A673 (cell line): Measurements from ENCODE around the gene CLEC4F. TPM values are rescaled to one million over a fixed set of nuclear protein-coding genes. Genes with fewer than 3 reads are reported as not detected.

Experiments
- BruUV-seq: library from RNA; stranded (reverse); fragments of 400-500 nt; replicated peaks from 2 replicates; lab custom pipeline; 2021; lab: Mats Ljungman, UMichigan
- CTCF ChIA-PET: fragments of 300-600 bp; sonication (Branson Sonifier 250); formaldehyde crosslinking; loops from one replicate; lab custom pipeline; 2022; ENCODE audit warnings: antibody characterized with exemption; lab: Charles Lee
- POLR2A ChIA-PET: fragments of 300-600 bp; sonication (Branson Sonifier 250); formaldehyde crosslinking; loops from one replicate; lab custom pipeline; 2022; ENCODE audit warnings: antibody characterized with exemption; ENCODE audit not compliant: low non-redundant PET; lab: Charles Lee
- DNase-seq: peaks from one replicate; pipeline ENCODE4 v3.0.0-alpha.2; 2015; ENCODE audit warnings: low spot score
- H3K27ac ChIP-seq: fragments of 200-600 bp; sonication (generic); 2 replicates; pipeline ENCODE4 v1.5.1; 2016; ENCODE audit warnings: mixed run types, low read depth, mild to moderate bottlenecking, mixed read lengths, antibody characterized with exemption, low read length; ENCODE audit not compliant: poor library complexity, severe bottlenecking
- H3K27me3 ChIP-seq: fragments of 200-600 bp; sonication (generic); replicated peaks from 2 replicates; pipeline ENCODE4 v1.6.1; 2017; ENCODE audit warnings: mixed run types, low read depth, mild to moderate bottlenecking, mixed read lengths, antibody characterized with exemption, low read length; ENCODE audit not compliant: insufficient read depth, poor library complexity
- H3K36me3 ChIP-seq: fragments of 200-600 bp; sonication (generic); 2 replicates; pipeline ENCODE4 v1.6.1; 2016; ENCODE audit warnings: mixed run types, mild to moderate bottlenecking, mixed read lengths, antibody characterized with exemption, low read length; ENCODE audit not compliant: insufficient read depth, poor library complexity, severe bottlenecking
- H3K4me1 ChIP-seq: fragments of 200-600 bp; sonication (generic); 2 replicates; pipeline ENCODE4 v1.6.1; 2017; ENCODE audit warnings: mixed run types, mild to moderate bottlenecking, mixed read lengths, antibody characterized with exemption, low read length; ENCODE audit not compliant: insufficient read depth, poor library complexity, severe bottlenecking
- H3K4me3 ChIP-seq: fragments of 200-600 bp; sonication (generic); 2 replicates; pipeline ENCODE4 v1.5.1; 2016; ENCODE audit warnings: low read depth, mixed run types, mild to moderate bottlenecking, mixed read lengths, low read length; ENCODE audit not compliant: poor library complexity, severe bottlenecking
- H3K9me3 ChIP-seq: fragments of 200-600 bp; sonication (generic); 2 replicates; pipeline ENCODE4 v1.6.1; 2016; ENCODE audit warnings: mixed run types, low read depth, mild to moderate bottlenecking, mixed read lengths, antibody characterized with exemption, low read length; ENCODE audit not compliant: poor library complexity, severe bottlenecking
- EZH2 ChIP-seq: fragments of 200-600 bp; sonication (generic); IDR thresholded peaks from 2 replicates; pipeline ENCODE4 v1.6.1; 2017; ENCODE audit warnings: borderline replicate concordance, low read depth, mild to moderate bottlenecking, mixed read lengths, antibody characterized with exemption, low read length; ENCODE audit not compliant: poor library complexity, severe bottlenecking
- intact Hi-C: fragments of 100-400 bp; cut with micrococcal nuclease; formaldehyde crosslinking; loops from one replicate; pipeline ENCODE4 v1.10.0; 2022; ENCODE audit not compliant: unreplicated experiment
- total RNA-seq: library from RNA; stranded (reverse); gene quantifications from 2 replicates; pipeline ENCODE4 v1.2.3, GENCODE V29; 2021
- TF ChIP-seq, protein P1 (sequence below): fragments of 300-800, 200-600 bp; sonication (generic); conservative IDR thresholded peaks from 2 replicates; pipeline ENCODE4 v1.5.1; 2017; ENCODE audit warnings: low read depth, mild to moderate bottlenecking, antibody characterized with exemption, low read length, moderate library complexity, mixed read lengths

Gene CLEC4F
- total RNA-seq, 1 experiment from 2014 or later = 0.67 TPM

DNA sequence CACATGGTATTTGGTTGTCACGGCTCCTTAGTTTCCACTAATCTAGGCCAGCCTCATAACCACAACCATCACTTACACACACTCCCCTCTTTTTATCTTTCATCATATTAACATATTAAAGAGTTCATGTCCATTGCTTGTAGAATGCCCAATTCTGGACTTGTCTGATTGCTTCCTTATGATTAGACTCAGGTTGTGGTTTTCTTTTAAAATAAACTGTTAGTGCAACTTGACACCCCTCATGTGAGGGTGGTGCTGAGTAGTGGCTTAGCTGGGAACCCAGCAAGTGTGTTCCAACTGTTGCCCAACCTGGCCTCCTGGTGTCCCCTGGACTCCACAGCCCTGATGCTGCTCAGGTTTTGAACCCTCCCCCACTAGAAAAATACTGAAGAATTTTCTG, 35.3 kb upstream of the CLEC4F start:
- Histone ChIP-seq H3K36me3 (no peaks in the 10 kb centered on the region), H3K27me3 (no peaks in the 10 kb centered on the region), H3K4me1 (no peaks in the 10 kb centered on the region), H3K27ac (no peak overlapping the region), H3K9me3 (no peaks in the 10 kb centered on the region), H3K4me3 (no peak overlapping the region)
- no peak for DNase-seq
- CTCF ChIA-PET = no interaction called here
- intact Hi-C loops = no loop called here
- TF ChIP-seq, protein P1, sequence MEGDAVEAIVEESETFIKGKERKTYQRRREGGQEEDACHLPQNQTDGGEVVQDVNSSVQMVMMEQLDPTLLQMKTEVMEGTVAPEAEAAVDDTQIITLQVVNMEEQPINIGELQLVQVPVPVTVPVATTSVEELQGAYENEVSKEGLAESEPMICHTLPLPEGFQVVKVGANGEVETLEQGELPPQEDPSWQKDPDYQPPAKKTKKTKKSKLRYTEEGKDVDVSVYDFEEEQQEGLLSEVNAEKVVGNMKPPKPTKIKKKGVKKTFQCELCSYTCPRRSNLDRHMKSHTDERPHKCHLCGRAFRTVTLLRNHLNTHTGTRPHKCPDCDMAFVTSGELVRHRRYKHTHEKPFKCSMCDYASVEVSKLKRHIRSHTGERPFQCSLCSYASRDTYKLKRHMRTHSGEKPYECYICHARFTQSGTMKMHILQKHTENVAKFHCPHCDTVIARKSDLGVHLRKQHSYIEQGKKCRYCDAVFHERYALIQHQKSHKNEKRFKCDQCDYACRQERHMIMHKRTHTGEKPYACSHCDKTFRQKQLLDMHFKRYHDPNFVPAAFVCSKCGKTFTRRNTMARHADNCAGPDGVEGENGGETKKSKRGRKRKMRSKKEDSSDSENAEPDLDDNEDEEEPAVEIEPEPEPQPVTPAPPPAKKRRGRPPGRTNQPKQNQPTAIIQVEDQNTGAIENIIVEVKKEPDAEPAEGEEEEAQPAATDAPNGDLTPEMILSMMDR = no peak
- TF ChIP-seq EZH2 = no peak
- no TSS peak for BruUV-seq
- POLR2A ChIA-PET = no interaction called here

DNA sequence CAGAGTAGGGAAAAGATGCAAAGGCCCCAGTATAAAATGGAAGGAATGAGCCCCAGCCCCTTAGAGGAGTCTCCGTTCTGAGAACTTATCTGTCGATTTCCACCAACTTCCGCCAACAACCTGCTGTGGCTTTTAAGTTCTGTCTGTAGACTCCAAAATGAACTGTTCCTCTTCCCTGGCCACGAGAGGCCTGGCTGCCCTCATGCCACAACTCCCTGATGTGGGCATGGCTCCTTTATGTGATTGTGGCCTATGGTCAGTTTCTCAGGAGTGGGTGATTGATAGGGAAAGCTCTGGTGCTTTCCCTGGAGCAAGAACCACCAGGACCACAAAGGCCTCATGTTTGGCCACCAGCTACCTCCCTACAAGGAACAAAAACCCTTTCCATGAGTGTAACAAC, 34.0 kb upstream of the CLEC4F start:
- Histone ChIP-seq H3K27ac (no peak overlapping the region), H3K27me3 (no peaks in the 10 kb centered on the region), H3K9me3 (no peaks in the 10 kb centered on the region), H3K4me3 (no peak overlapping the region), H3K4me1 (no peaks in the 10 kb centered on the region), H3K36me3 (no peaks in the 10 kb centered on the region)
- TF ChIP-seq, protein P1 = no peak
- TF ChIP-seq EZH2 = no peak
- CTCF ChIA-PET = no interaction called here
- intact Hi-C loops = no loop called here
- POLR2A ChIA-PET = no interaction called here
- no TSS peak for BruUV-seq
- DNase-seq = no peak

DNA sequence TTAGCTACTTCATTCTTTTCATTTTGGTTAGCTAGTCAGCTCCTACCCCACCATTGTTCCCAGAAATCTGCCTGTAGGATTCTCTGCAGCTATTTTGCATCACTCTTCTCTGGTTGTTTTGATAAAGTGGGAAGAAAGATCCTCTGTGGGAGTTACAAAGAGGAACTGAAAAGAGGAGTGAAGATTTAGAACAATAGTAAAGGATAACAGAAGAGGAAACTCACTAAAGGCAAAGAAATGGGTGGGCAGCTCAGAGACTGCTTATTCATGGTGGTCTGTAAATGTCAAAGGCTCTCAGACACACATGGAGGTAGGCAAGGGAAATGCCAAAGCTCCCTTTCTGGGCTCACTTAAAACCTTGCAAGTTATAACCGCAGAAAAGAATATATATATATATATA, 32.4 kb upstream of the CLEC4F start:
- DNase-seq = no peak
- Histone ChIP-seq H3K9me3 (no peaks in the 10 kb centered on the region), H3K36me3 (no peaks in the 10 kb centered on the region), H3K27me3 (no peaks in the 10 kb centered on the region), H3K4me1 (no peaks in the 10 kb centered on the region), H3K4me3 (no peak overlapping the region), H3K27ac (no peak overlapping the region)
- POLR2A ChIA-PET = no interaction called here
- no peak for TF ChIP-seq EZH2
- TF ChIP-seq, protein P1 = no peak
- CTCF ChIA-PET = no interaction called here
- BruUV-seq = no TSS peak
- intact Hi-C loops = no loop called here
